ENCODE data around the gene RPS21. TPM values are rescaled to one million over a fixed set of nuclear protein-coding genes. Genes with fewer than 3 reads are reported as not detected.

The RPS21 gene
- polyA plus RNA-seq, 1 experiment = 2,723 TPM

DNA sequence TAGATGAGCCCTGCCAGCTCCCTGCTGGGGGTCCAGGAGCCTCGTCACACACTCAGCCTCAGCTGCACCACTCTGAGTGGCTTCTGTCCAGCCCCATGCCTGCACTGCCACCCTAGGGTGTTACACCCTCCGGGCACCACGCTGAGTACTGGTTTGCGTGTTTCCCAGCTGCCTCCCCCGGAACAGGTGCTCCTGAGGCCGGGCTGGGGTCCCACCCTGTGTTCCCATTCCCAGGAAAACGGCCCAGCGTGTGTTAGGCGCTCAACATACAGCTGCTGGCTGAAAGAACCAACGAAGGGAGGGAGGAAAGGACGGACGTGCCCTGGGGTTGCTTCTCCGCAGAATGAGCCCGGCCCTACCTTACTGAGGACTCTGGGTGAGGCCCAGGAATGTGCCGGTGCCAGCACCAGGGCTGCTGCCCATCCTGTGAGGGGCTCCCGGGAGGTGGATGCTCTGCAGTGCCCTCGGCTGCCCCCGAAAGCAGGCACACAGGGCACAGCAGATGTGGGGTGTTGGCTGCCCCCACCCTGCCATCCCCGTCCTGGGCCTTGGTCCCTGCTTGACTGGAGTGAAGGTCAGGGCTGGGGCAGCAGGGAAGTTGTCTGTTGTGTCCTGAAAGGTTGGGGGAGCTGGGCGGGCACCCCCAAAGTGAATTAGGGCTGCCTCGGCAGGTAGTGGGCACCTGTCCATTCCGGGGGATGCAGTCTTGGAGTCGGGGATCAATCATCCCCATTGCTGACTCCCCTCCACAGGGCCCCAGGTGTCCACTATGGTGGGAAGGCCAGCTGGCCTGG, 36.1 kb upstream of the RPS21 start:
- ChIA-PET CTCF (no interaction called here), POLR2A (no interaction called here)
- Histone ChIP-seq H3K4me3 (ENCODE audit: low read depth, low read length) (no peak overlapping the region), H3K27me3 (ENCODE audit: control insufficient read depth, insufficient read depth, low read length) (no peaks in the 10 kb centered on the region), H3K9me3 (ENCODE audit: control insufficient read depth, insufficient read depth, low read length) (peaks cover 6% of the 10 kb centered on the region), H3K27ac (ENCODE audit: low read depth, low read length) (no peak overlapping the region)
- TF ChIP-seq, protein P1, sequence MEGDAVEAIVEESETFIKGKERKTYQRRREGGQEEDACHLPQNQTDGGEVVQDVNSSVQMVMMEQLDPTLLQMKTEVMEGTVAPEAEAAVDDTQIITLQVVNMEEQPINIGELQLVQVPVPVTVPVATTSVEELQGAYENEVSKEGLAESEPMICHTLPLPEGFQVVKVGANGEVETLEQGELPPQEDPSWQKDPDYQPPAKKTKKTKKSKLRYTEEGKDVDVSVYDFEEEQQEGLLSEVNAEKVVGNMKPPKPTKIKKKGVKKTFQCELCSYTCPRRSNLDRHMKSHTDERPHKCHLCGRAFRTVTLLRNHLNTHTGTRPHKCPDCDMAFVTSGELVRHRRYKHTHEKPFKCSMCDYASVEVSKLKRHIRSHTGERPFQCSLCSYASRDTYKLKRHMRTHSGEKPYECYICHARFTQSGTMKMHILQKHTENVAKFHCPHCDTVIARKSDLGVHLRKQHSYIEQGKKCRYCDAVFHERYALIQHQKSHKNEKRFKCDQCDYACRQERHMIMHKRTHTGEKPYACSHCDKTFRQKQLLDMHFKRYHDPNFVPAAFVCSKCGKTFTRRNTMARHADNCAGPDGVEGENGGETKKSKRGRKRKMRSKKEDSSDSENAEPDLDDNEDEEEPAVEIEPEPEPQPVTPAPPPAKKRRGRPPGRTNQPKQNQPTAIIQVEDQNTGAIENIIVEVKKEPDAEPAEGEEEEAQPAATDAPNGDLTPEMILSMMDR (IDR thresholded peaks at IDR 0.05; ENCODE audit: low read depth, low read length) = no peak
- DNase-seq (ENCODE audit: low read depth, low spot score) = no peak

DNA sequence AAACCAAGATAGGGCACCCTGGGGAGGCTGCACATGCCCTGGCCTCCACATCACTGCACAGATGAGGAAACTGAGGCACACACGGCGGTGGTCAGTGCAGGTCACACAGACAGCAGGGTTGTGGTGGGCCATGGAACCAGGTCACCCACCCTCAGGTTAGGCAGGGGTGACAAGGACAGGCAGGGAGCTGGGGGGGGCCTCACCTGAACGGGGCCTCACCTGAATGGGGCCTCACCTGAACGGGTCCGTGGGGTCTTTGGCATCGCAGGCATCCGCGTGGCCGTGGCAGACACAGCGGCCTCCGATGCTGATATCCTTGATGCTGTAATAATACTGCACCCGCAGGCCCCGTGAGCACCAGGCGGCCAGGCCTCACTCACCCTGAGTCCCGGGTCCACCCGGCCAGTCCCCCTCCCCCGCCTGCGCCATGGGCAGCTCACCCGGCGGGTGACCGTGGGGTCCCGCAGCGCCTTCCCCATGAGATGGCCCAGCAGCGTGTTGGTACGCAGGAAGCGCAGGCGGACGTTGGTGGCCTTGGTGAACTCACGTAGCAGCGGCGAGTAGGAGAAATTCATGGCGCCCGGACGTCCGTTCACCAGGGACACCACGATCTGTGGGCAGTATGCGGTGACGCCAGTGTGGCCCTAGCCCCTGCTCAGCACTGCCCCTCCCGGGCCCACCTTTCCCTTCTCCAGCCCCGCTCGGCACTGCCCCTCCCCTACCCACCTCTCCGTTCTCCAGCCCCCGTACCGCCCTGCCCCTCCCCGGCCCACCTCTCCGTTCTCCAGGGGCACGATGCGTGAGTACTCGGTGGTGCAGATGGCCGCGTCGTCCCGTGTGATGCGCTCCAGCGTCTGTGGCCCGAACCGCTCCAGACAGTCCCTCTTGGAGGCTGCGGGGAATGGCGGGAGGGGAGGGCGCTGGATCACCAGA, 35.2 kb upstream of the RPS21 start:
- TF ChIP-seq, protein P1 (IDR thresholded peaks at IDR 0.05; ENCODE audit: low read depth, low read length) = no peak
- DNase-seq (ENCODE audit: low read depth, low spot score) = no peak
- H3K27me3 ChIP-seq (ENCODE audit: control insufficient read depth, insufficient read depth, low read length) = no peaks in the 10 kb centered on the region
- ChIA-PET CTCF (no interaction called here), POLR2A (no interaction called here)
- H3K9me3 ChIP-seq (ENCODE audit: control insufficient read depth, insufficient read depth, low read length) = peaks cover 6% of the 10 kb centered on the region
- H3K27ac ChIP-seq (ENCODE audit: low read depth, low read length) = no peak overlapping the region
- no peak overlapping the region for H3K4me3 ChIP-seq (ENCODE audit: low read depth, low read length)

DNA sequence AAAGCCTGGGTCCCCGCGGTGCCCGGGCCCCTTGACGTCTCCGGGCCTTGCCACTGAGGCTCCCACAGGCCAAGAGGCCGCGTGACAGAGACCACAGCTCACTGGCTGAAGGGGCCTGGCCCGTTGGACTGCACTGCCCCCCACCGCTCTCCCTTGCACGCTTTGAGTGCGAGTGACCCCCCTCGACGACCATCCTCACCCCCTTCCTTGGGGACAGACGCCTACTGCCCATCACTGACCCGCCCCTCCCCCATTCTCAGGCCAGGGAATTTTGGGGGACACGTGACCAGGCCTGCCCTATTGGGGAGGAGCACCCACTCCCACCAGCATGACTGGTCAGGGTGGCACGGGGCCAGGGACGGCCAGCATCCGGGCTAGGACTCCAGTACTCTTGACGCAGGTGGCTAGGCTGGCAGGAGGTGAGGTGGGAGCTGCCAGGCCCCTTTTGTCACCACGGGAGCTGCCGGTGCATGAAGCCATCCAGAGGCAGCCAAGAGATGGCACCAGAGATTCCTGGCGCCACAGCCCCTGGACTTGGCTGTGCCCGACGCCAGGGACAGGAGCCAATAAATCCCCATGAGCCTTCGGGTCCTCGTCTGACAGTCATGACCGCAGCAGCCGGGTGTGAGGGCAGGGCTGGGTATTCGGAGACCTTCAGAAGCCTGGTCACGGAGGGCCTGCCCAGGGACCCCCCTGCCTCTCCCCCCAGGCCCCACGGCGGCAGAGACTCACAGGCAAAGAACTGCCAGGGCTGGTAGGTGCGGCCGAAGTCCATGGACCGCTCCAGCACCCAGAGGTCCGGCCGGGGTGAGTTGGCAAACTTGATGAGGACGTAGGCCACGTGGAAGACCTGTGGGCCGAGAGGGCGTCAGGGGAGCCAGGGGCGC, 34.3 kb upstream of the RPS21 start:
- Histone ChIP-seq H3K27ac (ENCODE audit: low read depth, low read length) (no peak overlapping the region), H3K4me3 (ENCODE audit: low read depth, low read length) (no peak overlapping the region), H3K9me3 (ENCODE audit: control insufficient read depth, insufficient read depth, low read length) (peaks cover 6% of the 10 kb centered on the region), H3K27me3 (ENCODE audit: control insufficient read depth, insufficient read depth, low read length) (no peaks in the 10 kb centered on the region)
- no peak for DNase-seq (ENCODE audit: low read depth, low spot score)
- CTCF ChIA-PET = no interaction called here
- POLR2A ChIA-PET = no interaction called here
- TF ChIP-seq, protein P1 (IDR thresholded peaks at IDR 0.05; ENCODE audit: low read depth, low read length) = no peak

DNA sequence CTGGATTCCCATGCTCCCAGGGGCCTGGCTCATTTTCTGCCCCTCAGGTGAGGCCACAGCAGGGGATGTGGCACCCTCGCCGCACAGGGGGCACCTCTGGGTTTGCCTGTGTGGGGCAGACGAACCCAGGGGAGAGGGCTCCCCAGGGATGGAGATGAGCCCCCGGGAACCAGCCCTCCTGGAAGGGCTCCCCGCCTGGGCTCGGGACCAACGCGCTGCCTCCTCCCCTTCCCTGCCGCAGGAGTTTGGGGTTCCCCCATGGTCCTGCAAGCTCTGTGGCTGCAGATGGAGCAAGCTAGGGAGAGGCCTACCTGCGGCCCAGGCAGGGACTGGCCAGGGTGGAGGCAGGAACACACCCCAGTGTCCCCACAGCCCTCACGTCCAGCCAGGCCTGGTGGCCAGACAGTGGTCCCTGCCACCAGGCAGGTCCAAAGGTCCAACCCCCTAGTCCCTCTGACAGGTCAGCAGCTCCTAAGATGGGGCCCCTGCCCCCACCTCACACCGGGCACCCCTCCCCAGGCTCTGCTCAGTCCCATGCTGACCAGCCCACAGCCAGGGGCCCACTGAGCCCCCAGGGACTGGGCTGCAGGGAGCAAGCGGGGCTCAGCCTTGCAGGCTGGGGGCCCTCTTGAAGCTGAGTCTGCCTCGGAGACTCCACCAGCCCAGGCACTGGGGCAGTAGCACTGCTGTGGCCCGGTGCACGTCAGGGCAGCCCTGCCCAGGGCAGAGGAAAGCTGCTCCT, 33.4 kb upstream of the RPS21 start:
- Histone ChIP-seq H3K4me3 (ENCODE audit: low read depth, low read length) (no peak overlapping the region), H3K27me3 (ENCODE audit: control insufficient read depth, insufficient read depth, low read length) (no peaks in the 10 kb centered on the region), H3K27ac (ENCODE audit: low read depth, low read length) (no peak overlapping the region), H3K9me3 (ENCODE audit: control insufficient read depth, insufficient read depth, low read length) (peaks cover 6% of the 10 kb centered on the region)
- no peak for DNase-seq (ENCODE audit: low read depth, low spot score)
- TF ChIP-seq, protein P1 (IDR thresholded peaks at IDR 0.05; ENCODE audit: low read depth, low read length) = no peak
- ChIA-PET CTCF (no interaction called here), POLR2A (no interaction called here)
